Measurements from ENCODE around the gene ELMO3. TPM values are rescaled to one million over a fixed set of nuclear protein-coding genes. Genes with fewer than 3 reads are reported as not detected.

Gene ELMO3
- polyA plus RNA-seq, 12 donors: 0.49 to 4.7 (median 1.0) TPM; not detected in 2

DNA sequence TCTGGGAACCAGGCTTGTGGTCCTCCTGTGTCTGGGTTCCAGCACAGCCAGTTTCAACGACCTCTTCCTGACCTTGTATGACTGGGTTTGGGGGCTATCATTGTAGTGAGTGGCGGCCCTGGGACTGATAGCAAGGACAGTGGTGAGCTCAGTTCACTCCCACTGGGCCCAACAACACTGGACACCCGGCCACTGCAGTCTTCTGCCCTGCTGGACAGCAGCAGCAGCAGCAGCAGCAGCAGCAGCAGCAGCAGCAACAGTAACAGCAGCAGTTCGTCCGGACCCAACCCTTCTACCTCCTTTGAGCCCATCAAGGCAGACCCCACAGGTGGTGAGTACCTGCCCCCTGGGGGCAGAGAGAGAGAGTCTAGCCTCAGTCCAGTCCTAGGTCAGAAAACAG, 3.3 kb upstream of the ELMO3 start:
- no peak for DNase-seq

- DNase-seq: no peak
Measured at GRCh38 chr16:67196881-67197280, 2.0 kb upstream of the ELMO3 start.

DNA sequence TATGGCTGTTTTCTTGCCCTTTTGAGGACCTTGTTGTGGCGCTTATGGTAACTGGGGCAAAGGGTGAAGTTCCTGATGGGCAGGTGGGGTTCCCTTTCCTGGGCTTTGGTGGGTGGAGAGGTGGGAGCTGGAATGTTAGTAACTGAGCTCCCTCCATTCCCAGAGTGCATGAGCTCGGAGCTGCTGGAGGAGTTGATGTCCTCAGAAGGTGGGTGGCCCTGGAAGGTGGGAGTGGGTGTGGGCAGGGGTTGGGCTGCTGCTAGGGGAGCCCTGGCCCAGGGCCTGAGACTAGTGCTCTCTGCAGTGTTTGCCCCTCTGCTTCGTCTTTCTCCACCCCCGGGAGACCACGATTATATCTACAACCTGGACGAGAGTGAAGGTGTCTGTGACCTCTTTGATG, 1.2 kb upstream of the ELMO3 start:
- no peak for DNase-seq

- DNase-seq: no peak
Measured at GRCh38 chr16:67198238-67198734, 645 bp upstream of the ELMO3 start.

- no peak for DNase-seq
Measured at GRCh38 chr16:67199808-67200198, 872 bp downstream of the ELMO3 start.

DNA sequence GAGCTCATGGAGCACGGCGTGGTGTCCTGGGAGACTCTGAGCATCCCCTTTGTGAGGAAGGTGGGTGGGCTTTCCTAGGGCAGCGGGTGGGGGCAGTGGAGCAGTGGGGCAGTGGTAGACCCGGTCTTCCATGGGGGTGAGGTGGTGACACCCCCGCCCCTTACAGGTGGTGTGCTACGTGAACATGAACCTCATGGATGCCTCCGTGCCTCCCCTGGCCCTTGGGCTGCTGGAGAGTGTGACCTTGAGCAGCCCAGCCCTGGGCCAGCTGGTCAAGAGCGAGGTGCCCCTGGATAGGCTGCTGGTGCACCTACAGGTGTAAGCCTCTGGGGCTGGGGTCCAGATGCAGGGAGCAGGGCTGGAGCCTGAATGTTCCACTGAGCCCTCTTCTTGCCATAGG, 1.6 kb downstream of the ELMO3 start:
- no peak for DNase-seq

GRCh38 chr16:67201411-67202345, 2.7 kb downstream of the ELMO3 start:
- no peak for DNase-seq

DNA sequence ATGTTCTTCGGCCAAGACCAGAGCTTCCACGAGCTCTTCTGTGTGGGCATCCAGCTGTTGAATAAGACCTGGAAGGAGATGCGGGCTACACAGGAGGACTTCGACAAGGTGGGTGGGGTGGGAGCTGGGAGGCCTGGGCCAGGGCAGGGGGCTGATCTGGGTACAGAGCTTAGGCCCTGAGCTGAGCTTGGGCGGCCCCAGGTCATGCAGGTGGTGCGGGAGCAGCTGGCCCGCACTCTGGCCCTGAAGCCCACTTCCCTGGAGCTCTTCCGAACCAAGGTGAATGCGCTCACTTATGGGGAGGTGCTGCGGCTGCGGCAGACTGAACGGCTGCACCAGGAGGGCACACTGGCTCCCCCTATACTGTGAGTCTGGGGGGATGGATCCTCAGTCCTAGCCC, 3.5 kb downstream of the ELMO3 start:
- no peak for DNase-seq

GRCh38 chr16:67202956-67203493, 4.1 kb downstream of the ELMO3 start:
- DNase-seq: no peak

GRCh38 chr16:67204076-67204475, 5.1 kb downstream of the ELMO3 start:
- DNase-seq: no peak

DNA sequence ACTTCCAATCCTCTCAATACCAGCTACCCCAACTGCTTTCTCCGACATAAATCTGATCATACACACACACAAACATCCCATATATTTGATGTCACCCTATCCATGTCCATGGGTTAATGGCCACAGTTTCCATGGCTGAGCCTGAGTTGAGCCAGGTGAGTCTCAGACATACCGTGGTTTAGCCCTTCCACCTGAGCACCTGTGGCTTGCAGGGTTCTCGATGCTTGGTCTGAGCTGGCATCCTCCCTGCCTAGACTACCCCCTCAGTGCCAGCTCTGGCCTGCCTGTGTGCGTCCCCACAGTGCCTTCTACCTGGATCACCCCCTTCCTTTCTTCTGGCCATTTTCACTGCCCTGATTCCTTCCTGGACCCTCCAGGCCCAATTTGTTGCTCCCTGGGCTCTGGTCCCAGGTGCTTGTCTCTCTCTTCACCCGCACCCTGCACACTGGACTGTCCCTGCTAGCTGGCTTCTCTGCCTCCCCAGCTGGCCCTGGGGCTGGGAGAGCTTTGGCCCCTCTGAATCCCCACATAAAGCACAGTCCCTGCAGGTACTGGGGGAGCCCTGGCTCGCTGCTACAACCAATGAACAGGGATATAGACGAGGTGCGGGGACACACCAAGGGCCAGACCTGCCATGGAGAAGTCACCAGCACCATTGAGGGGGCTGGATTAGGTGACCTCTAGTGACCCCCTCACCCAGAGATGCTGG, 7.4 kb downstream of the ELMO3 start:
- no peak for DNase-seq

DNA sequence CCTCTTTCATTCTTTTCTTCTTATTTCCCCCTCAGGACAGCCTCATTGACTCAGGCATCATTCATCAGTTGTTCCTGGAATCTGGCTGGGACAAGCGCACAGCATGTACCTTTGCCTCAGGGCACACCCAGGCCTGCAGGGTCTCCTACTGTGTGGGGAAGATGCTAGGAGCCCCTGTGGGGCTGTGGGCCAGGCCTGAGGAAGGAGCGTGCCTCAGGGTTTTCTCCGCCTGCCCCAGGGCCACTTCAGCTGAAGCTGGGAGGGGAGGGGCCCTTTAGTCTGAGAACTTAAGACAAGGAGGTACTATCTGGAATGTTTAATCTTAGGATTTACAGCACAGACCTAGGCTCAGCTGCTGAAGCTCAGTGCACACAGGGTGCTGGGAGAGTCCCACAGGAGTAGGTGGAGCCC, 7.9 kb downstream of the ELMO3 start:
- no peak for DNase-seq

DNA sequence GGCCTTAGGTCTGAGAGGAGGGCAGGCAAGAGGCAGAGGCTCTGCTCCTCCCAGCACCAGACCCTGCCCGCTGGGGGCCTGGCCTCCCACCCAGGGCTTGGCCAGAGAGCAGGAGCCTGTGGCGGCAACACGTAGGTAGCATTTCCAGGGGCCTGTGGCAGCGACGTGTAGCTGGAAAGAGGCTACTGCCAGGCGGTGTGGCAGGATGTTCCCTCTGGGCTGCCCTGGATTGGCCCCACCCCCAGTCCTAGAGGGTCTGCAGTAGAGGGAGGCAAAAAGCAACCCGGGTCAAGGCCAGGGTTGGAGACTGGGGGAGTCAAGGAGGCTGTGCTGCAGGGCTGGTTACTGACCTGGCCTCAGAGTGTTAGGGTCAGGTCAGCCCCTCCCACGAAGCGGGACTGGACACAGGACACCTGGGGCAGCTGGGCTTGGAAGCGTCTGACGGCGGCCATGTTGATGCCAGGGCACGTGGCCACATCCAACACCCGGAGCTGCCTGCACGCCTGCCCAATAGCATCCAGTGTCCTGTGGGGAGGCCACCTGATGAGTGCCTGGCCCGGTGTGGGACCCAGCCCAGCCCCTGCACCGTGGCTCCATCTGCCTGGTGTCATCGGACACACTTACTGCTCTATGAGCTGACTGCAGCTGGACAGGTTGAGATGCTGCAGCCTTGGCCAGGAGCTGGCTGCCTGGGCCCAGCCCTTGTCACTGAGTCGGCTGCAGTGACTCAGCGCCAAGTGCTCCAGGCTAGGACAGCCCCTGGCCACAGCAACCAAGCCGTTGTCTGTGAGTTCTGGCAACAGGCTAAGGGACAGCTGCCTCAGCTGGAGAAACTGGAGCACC, 8.5 kb downstream of the ELMO3 start:
- DNase-seq: no peak

GRCh38 chr16:67208154-67208896, 9.4 kb downstream of the ELMO3 start:
- no peak for DNase-seq

GRCh38 chr16:67209565-67209964, 10.6 kb downstream of the ELMO3 start:
- no peak for DNase-seq

DNA sequence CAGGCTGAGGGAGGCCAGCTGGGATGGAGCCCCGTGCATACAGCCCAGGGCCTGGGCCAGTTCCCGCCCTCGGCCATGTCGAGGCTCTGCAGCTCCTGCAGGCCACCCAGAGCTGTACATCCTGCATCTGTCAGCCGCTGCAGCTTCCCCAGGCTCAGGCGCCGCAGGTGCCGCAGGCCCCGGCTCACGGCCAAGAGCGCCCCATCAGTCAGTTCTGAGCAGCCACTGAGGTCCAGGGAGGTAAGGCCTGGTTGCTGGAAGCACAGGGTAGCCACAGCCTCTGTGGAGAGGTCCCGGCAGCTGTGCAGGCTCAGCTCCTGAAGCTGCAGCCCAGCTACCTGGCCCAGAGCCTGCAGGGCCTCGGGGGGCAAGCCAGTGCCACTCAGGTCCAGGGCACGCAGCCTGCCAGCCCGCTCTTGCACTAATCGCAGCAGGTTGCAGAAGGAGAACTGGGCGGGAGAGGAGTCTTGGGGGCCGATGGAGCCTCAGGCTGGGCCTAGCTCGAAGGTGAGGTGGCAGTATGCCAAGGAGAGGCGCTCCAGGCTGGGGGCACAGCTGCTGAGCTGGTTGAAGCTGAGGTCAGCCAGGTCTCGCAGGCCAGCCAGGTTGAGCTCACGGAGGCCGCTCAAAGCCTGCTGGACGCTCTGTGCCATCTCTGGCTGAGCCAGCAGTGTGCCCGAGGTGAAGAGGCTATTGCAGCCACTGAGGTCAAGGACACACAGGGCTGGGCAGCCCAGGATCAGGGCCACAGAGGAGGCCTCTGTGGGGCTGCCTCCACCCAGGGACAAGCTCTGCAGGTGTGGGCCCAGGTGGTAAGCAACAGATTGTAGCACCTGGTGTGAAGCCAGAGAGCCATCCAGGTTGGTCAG, 11.4 kb downstream of the ELMO3 start:
- no peak for DNase-seq

DNA sequence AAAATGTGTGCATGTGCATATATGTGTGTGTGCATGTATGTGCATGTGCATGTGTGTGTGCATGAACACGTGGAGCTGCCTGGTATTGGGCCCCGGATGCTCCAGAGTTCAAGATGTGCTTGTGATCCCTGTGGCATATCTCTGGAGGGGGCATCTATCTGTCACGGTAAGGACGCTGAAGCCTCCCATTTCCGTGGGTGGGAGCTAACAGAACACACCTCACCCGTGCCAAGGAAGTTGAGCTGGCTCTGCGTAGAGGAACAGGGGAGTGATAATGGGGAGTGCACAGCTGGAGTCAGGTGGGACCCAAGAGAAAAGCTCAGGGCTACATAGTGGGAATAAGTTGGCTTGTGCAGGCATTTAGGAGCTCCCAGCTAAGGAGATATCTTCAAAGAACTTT, 12.7 kb downstream of the ELMO3 start:
- DNase-seq: no peak

- no peak for DNase-seq
Measured at GRCh38 chr16:67212766-67213165, 13.8 kb downstream of the ELMO3 start.

DNA sequence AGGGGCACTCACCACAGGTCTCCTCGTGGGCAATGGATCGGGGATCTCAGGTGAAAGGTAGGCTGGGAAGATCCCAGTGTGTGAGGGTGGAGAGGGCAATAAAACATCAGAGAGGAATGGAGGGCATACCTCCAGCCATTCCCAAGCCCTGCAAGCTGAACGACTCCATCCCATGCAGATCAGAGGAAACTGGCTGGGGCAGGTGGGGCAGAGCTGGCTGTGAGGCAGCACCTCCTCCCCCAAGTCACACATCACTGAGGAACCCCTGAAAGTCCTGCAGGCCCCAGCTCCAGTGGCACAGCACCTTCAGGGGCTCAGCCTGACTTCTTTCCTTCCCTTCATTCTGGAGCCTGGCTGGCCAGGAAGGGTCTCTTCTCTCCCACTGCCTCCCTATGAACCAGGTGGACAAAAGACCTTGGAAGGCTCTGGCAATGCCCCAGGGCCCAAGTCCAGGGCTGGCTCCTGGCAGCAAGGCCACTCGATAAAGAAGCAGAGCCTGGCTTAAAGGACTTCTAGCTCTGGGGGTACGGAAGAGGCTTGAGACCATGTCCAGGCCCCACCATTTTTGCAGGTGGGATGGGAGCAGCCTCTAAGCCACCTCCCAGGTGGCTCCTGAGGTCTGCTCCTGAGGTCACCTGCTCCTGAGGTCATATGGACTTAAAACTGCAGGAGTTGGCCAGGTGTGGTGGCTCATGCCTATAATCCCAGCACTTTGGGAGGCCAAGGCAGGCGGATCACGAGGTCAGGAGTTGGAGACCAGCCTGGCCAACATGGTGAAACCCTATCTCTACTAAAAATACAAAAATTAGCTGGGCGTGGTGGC, 14.5 kb downstream of the ELMO3 start:
- DNase-seq: no peak
